ENCODE results near the gene LEFTY1.

LEFTY1 gene

DNA sequence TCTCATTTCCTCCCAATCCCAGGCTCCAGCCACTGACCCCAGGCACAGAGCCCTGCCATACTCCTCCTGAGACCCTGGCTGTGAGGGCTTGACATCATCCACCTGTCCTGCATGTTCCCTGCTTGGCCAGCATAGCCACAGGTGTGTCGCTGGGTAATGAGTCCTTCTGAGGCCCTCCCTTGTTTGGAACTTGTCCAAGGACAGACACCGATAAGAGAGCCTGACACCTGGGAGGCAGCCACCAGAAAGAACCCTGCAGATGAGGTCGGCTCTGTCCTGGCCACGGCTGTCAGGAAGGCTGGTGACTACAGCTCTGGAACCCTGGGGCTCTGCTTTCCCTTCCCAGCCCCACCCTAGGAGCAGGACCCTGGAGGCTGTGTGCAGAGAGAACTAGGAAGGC lies 41.3 kb downstream of the LEFTY1 start:
- H3K4me1 ChIP-seq (ENCODE audit: control insufficient read depth in 1 of 2, insufficient read depth in 1 of 2, low read depth in 1 of 2, low read length in 1 of 2): no peaks in the 10 kb centered on the region
- H3K36me3 ChIP-seq: peaks cover 94% of the 10 kb centered on the region
- TF ChIP-seq, protein P1, sequence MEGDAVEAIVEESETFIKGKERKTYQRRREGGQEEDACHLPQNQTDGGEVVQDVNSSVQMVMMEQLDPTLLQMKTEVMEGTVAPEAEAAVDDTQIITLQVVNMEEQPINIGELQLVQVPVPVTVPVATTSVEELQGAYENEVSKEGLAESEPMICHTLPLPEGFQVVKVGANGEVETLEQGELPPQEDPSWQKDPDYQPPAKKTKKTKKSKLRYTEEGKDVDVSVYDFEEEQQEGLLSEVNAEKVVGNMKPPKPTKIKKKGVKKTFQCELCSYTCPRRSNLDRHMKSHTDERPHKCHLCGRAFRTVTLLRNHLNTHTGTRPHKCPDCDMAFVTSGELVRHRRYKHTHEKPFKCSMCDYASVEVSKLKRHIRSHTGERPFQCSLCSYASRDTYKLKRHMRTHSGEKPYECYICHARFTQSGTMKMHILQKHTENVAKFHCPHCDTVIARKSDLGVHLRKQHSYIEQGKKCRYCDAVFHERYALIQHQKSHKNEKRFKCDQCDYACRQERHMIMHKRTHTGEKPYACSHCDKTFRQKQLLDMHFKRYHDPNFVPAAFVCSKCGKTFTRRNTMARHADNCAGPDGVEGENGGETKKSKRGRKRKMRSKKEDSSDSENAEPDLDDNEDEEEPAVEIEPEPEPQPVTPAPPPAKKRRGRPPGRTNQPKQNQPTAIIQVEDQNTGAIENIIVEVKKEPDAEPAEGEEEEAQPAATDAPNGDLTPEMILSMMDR (IDR thresholded peaks at IDR 0.05): no peak
- no peaks in the 10 kb centered on the region for H3K27me3 ChIP-seq
- H3K9me3 ChIP-seq: no peaks in the 10 kb centered on the region
- H3K27ac ChIP-seq: no peak overlapping the region
- H3K4me3 ChIP-seq (ENCODE audit: low read depth in 1 of 2, low read length in 1 of 2): no peak overlapping the region

DNA sequence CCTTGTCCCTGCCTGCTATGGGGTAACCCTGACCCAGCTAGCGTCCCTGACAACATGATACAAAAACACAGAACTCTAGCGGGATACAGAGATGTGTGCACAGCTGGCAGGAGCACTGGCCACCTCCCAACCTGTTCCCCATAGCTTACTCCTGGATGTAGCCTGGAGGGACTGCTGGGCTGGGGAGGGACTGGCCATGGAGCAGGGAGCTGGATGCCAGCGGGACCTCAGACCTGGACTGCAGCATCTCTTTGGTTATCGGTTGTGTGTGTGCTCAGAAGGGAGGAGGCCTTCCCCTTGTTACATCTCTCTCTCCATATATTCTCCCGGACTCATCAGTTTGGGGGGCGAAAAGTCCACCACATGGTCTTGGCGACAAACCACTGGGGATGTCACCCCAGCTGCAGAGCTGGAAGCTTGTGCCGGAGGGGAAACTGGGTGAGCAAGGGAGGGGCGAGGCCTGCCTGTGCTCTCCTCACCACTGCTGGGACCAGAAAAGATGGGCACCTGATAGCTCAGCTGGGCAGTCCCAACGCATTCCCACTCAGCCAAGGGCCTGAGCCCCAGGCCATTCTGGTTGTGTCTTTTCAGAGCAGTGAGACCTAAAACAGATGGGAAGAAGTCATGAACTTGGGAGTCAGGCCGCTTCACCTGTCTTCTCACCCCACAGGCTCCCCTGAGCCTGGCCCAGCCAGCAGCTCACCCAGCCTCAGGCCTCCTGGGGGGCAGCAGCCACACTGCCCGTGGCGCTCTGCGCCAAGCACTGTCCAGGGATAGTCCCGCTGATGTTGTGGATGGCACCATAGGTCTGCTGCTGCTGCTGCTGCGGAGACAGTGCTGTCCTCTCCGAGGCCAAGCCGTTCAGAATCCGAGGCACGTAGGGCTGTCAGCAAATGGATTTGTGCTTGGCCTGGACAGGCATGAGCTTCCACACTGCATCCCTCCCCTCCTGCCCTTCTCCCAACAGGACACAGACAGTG lies 42.3 kb downstream of the LEFTY1 start:
- Histone ChIP-seq H3K36me3 (peaks cover 84% of the 10 kb centered on the region), H3K9me3 (no peaks in the 10 kb centered on the region)

DNA sequence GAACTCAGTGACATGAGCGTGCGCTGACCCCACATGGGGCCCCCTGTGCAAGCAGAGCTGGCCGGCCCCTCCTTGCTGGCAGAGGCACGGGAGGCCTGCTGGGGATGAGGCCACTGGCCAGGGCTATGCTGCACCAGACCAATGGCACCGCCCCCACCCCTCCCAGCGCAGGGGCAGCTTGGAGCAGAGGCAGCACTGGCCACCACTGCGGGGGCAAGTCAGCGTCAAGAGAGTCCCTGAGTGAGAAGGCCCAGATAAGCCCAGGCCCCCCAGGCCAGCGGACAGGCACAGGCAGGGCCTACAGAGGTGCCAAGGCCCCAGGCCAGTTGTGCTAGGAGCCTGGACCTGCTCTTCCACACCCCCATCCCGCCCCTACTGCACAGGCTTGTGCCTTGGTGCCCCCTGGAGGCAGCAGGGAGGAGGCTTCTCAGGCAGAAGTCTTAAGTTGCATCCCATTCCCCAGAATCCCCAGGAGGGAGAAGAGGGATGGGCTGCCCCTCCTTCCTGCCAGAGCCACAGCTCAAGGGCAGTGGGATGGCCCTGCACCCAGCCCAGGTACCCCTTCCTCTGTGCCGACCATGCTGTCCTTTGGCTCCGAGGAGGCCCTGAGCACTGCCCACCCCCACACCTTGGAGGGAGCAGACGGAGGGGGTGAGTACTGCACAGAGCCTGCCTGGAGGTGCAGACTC lies 43.2 kb downstream of the LEFTY1 start:
- Histone ChIP-seq H3K27me3 (no peaks in the 10 kb centered on the region), H3K36me3 (peaks cover 75% of the 10 kb centered on the region), H3K4me1 (ENCODE audit: control insufficient read depth in 1 of 2, insufficient read depth in 1 of 2, low read depth in 1 of 2, low read length in 1 of 2) (no peaks in the 10 kb centered on the region), H3K9me3 (no peaks in the 10 kb centered on the region), H3K4me3 (ENCODE audit: low read depth in 1 of 2, low read length in 1 of 2) (no peak overlapping the region), H3K27ac (peak overlapping the region; percentile 6)
- TF ChIP-seq, protein P1 (IDR thresholded peaks at IDR 0.05): no peak

More for the DNA sequence above, 42.3 kb downstream of the LEFTY1 start:
- Histone ChIP-seq H3K4me1 (ENCODE audit: control insufficient read depth in 1 of 2, insufficient read depth in 1 of 2, low read depth in 1 of 2, low read length in 1 of 2) (no peaks in the 10 kb centered on the region), H3K4me3 (ENCODE audit: low read depth in 1 of 2, low read length in 1 of 2) (no peak overlapping the region), H3K27me3 (no peaks in the 10 kb centered on the region), H3K27ac (no peak overlapping the region)
- TF ChIP-seq, protein P1 (IDR thresholded peaks at IDR 0.05): no peak

DNA sequence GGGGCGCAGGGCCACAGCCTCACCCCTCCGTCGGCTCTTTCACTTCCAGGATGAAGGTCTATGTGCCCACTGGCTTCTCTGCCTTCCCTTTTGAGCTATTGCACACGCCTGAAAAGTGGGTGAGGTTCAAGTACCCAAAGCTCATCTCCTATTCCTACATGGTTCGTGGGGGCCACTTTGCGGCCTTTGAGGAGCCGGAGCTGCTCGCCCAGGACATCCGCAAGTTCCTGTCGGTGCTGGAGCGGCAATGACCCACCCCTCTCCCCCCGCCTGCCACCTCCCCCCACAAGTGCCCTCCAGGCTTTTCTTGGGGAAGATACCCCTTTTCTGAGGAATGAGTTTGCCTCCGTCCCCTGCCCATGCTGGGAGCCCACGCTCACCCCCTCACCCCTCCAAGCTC lies 43.8 kb downstream of the LEFTY1 start:
- TF ChIP-seq, protein P1 (IDR thresholded peaks at IDR 0.05): no peak
- no peak overlapping the region for H3K4me3 ChIP-seq (ENCODE audit: low read depth in 1 of 2, low read length in 1 of 2)
- no peaks in the 10 kb centered on the region for H3K4me1 ChIP-seq (ENCODE audit: control insufficient read depth in 1 of 2, insufficient read depth in 1 of 2, low read depth in 1 of 2, low read length in 1 of 2)
- H3K27ac ChIP-seq: peak overlapping the region; percentile 6
- H3K36me3 ChIP-seq: peaks cover 69% of the 10 kb centered on the region
- no peaks in the 10 kb centered on the region for H3K9me3 ChIP-seq
- H3K27me3 ChIP-seq: no peaks in the 10 kb centered on the region

DNA sequence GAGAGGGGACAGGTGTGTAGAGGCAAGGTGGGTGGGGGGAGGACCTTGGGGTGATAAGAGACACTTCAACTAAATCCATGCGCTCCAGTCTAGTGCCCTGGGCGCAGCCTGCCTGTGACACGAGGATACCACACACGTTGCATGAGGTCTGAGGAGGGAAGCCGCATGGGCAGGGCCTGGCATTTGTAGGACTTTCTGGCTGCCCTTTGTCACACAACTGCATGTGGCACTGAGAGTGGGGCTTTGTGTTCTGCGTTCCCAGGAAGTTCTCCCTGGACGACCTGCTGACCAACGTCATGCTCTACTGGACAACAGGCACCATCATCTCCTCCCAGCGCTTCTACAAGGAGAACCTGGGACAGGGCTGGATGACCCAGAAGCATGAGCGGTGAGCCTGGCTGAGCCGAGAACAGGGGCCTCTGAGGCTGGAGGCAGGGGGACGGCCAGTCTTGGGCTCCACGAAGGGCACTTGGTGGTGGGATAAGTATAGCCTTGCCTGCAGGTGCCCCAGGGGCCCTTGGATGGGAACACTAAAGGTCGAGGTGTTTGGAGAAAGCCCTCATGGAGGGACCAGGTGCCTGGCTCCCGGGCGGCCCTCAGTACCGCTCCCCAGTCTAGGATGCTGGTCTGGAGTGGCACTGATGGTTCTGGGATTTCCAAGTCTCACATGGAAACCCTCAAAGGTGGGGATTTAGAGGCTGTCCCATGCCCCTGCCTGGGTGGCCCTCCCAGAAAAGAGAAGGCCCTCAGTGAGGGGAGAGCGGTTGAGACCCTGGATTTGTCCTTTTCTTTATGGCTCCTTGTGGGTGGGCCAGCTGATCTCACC lies 44.5 kb downstream of the LEFTY1 start:
- no peaks in the 10 kb centered on the region for H3K9me3 ChIP-seq
- TF ChIP-seq, protein P1 (IDR thresholded peaks at IDR 0.05): no peak
- H3K36me3 ChIP-seq: peaks cover 62% of the 10 kb centered on the region
- no peak overlapping the region for H3K4me3 ChIP-seq (ENCODE audit: low read depth in 1 of 2, low read length in 1 of 2)
- peak overlapping the region; percentile 42 for H3K27ac ChIP-seq
- H3K27me3 ChIP-seq: no peaks in the 10 kb centered on the region
- H3K4me1 ChIP-seq (ENCODE audit: control insufficient read depth in 1 of 2, insufficient read depth in 1 of 2, low read depth in 1 of 2, low read length in 1 of 2): no peaks in the 10 kb centered on the region

Measured in neutrophil (primary cell).